ENCODE results near the gene ZFAND2B.

Gene ZFAND2B

GRCh38 chr2:219168526-219168925 lies 38.1 kb upstream of the ZFAND2B start:
- no peak overlapping the region for H3K27ac ChIP-seq
- in situ Hi-C loops (cut with HindIII; ENCODE audit: low pct_ligation_motif_present, low sequenced_read_pairs): no loop called here
- no peak overlapping the region for H3K4me3 ChIP-seq (ENCODE audit: low read depth, low read length)
- H3K36me3 ChIP-seq (replicated peaks): peaks cover 10% of the 10 kb centered on the region
- TF ChIP-seq, protein P1, sequence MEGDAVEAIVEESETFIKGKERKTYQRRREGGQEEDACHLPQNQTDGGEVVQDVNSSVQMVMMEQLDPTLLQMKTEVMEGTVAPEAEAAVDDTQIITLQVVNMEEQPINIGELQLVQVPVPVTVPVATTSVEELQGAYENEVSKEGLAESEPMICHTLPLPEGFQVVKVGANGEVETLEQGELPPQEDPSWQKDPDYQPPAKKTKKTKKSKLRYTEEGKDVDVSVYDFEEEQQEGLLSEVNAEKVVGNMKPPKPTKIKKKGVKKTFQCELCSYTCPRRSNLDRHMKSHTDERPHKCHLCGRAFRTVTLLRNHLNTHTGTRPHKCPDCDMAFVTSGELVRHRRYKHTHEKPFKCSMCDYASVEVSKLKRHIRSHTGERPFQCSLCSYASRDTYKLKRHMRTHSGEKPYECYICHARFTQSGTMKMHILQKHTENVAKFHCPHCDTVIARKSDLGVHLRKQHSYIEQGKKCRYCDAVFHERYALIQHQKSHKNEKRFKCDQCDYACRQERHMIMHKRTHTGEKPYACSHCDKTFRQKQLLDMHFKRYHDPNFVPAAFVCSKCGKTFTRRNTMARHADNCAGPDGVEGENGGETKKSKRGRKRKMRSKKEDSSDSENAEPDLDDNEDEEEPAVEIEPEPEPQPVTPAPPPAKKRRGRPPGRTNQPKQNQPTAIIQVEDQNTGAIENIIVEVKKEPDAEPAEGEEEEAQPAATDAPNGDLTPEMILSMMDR (IDR thresholded peaks at IDR 0.05; ENCODE audit: low read depth, low read length, missing control alignments): no peak
- DNase-seq: no peak
- H3K27me3 ChIP-seq (replicated peaks): no peaks in the 10 kb centered on the region

DNA sequence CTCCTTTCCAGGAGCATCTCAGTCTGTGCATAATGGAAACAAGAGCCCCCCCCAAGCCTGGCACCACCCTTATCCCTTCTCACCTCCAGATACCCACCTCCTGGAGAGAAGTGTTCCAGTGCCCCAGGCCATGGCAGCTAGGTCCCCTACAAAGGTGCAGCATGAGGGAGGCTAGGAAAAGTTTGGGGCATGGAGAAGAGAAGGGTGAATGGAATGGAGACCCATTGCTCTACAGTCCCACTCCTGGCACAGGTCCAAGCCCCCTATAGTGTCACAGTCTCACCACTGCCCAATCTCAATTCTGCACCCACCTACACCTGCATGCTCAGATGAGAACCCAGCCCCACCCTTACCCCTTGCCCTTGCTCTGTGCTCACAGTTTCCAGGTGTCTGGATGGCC lies 37.6 kb upstream of the ZFAND2B start:
- no peak overlapping the region for H3K27ac ChIP-seq

GRCh38 chr2:219169930-219170654 lies 36.5 kb upstream of the ZFAND2B start, which contains the start of gene SLC23A3:
SLC23A3 (minus strand) TSS chr2:219170029; CDS start chr2:219169984, 45 bp downstream.
- TF ChIP-seq, protein P1 (IDR thresholded peaks at IDR 0.05; ENCODE audit: low read depth, low read length, missing control alignments): no peak
- peaks cover 16% of the 10 kb centered on the region for H3K36me3 ChIP-seq (replicated peaks)
- H3K4me3 ChIP-seq (ENCODE audit: low read depth, low read length): no peak within 1 kb of the TSS
- H3K27ac ChIP-seq: no peak within 1 kb of the TSS
- in situ Hi-C loops (cut with HindIII; ENCODE audit: low pct_ligation_motif_present, low sequenced_read_pairs): no loop called here
- no peak for DNase-seq
- H3K27me3 ChIP-seq (replicated peaks): no peaks in the 10 kb centered on the region

More for the DNA sequence above, 37.6 kb upstream of the ZFAND2B start:
- peaks cover 10% of the 10 kb centered on the region for H3K36me3 ChIP-seq (replicated peaks)
- no peak overlapping the region for H3K4me3 ChIP-seq (ENCODE audit: low read depth, low read length)
- in situ Hi-C loops (cut with HindIII; ENCODE audit: low pct_ligation_motif_present, low sequenced_read_pairs): no loop called here
- no peaks in the 10 kb centered on the region for H3K27me3 ChIP-seq (replicated peaks)
- no peak for DNase-seq
- TF ChIP-seq, protein P1 (IDR thresholded peaks at IDR 0.05; ENCODE audit: low read depth, low read length, missing control alignments): no peak

GRCh38 chr2:219171231-219171651 lies 35.3 kb upstream of the ZFAND2B start:
- TF ChIP-seq, protein P1 (IDR thresholded peaks at IDR 0.05; ENCODE audit: low read depth, low read length, missing control alignments): peak; percentile 82
- Histone ChIP-seq H3K27me3 (replicated peaks) (no peaks in the 10 kb centered on the region), H3K27ac (no peak overlapping the region), H3K36me3 (replicated peaks) (peaks cover 16% of the 10 kb centered on the region), H3K4me3 (ENCODE audit: low read depth, low read length) (no peak overlapping the region)
- in situ Hi-C loops (cut with HindIII; ENCODE audit: low pct_ligation_motif_present, low sequenced_read_pairs): no loop called here
- DNase-seq: peak; percentile 71

- H3K27ac ChIP-seq: no peak overlapping the region
- in situ Hi-C loops (cut with HindIII; ENCODE audit: low pct_ligation_motif_present, low sequenced_read_pairs): no loop called here
- TF ChIP-seq, protein P1 (IDR thresholded peaks at IDR 0.05; ENCODE audit: low read depth, low read length, missing control alignments): no peak
- H3K4me3 ChIP-seq (ENCODE audit: low read depth, low read length): no peak overlapping the region
- H3K36me3 ChIP-seq (replicated peaks): peaks cover 16% of the 10 kb centered on the region
- DNase-seq: no peak
- H3K27me3 ChIP-seq (replicated peaks): no peaks in the 10 kb centered on the region
Measured at GRCh38 chr2:219172231-219173154, 34.1 kb upstream of the ZFAND2B start.

All from brain microvascular endothelial cell (primary cell).